HG02678 (cell line): ENCODE results near the gene CDC14B.
"Not testable (repeated sequence)": the region's sequence is repeated elsewhere in the genome, so short reads cannot be mapped to it uniquely, and the experiment has no call there.

Source experiments
- ATAC-seq: cut with Tn5 transposase; IDR thresholded peaks from one replicate; pipeline ENCODE4 v1.9.1; 2021; ENCODE audit warnings: mild to moderate bottlenecking, moderate library complexity; ENCODE audit not compliant: unreplicated experiment

Gene CDC14B

GRCh38 chr9:96505316-96505991 is 114.2 kb downstream of the CDC14B start:
- ATAC-seq, result no peak

- ATAC-seq, result no peak
Measured at GRCh38 chr9:96503918-96504317, 115.7 kb downstream of the CDC14B start.

- ATAC-seq, result not testable (repeated sequence)
Measured at GRCh38 chr9:96503374-96503748, 116.3 kb downstream of the CDC14B start.

- ATAC-seq, result no peak
Measured at GRCh38 chr9:96502539-96503373, 116.9 kb downstream of the CDC14B start.

- no peak for ATAC-seq
Measured at GRCh38 chr9:96501633-96502538, 117.8 kb downstream of the CDC14B start.

DNA sequence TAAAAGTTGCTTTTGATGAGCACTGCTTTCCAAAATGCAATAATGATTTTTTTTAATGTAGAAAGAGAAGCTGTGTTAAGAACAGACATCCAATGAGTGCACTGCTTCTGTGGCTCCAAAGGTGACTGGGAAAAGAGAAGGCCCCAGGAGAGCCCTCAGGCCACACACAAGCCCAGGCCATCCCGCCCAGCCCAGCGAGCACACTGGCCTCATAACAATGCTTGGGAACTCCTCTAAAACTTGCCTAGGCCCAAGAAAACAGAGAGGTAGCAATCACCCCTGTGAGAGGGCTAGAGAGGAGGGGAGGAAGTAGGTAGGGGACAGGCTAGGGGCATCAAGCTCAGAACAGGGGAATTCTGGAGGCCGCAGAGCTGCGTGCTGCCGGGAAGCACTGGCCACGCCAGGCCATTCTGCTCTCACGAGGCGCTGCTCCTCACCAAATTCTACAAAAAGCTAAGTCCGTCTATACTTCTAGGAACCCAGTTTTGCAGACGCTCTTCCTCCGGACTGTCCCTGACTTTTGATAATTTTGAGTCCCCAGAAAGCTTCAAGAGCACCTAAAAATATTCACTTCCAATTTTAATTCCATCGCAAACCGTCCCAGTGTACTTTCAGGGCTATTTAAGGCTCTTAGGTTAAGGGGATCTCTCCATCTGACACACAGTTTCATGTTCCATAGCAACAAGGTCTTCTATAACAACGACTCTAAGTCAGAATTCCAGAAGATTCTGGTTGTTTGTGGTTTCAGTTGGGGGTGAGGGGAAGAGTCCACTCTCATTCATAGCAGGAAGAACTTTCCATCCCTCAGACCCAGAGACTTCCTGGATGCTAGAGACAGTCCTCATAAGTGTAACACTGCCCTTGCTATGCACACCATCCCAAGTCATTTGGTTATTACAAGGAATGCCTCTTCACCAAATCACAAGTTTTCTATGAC is 118.7 kb downstream of the CDC14B start:
- no peak for ATAC-seq

GRCh38 chr9:96499257-96499656 is 120.4 kb downstream of the CDC14B start:
- ATAC-seq, result no peak

DNA sequence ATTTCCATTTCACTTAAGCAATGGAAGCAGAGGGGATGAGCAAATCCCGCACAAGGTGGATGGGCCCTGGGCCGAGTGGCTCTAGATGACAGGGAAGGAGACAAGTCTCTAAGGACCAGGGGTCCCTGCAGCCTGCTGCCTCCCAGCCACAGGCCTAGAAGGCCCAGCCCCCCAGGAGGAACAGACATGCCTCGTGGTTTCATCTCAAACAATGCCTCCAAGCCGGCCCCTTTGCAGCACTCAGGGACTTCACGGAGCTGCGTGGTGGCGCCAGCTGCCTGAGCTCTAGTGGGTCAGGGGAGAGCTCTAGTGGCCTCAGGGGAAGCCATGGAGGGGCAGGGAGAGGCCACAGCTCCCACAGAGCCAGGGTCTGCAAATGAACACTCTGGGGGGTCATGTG is 120.8 kb downstream of the CDC14B start:
- ATAC-seq, result no peak

- ATAC-seq, result no peak
Measured at GRCh38 chr9:96497117-96497399, 122.6 kb downstream of the CDC14B start.

DNA sequence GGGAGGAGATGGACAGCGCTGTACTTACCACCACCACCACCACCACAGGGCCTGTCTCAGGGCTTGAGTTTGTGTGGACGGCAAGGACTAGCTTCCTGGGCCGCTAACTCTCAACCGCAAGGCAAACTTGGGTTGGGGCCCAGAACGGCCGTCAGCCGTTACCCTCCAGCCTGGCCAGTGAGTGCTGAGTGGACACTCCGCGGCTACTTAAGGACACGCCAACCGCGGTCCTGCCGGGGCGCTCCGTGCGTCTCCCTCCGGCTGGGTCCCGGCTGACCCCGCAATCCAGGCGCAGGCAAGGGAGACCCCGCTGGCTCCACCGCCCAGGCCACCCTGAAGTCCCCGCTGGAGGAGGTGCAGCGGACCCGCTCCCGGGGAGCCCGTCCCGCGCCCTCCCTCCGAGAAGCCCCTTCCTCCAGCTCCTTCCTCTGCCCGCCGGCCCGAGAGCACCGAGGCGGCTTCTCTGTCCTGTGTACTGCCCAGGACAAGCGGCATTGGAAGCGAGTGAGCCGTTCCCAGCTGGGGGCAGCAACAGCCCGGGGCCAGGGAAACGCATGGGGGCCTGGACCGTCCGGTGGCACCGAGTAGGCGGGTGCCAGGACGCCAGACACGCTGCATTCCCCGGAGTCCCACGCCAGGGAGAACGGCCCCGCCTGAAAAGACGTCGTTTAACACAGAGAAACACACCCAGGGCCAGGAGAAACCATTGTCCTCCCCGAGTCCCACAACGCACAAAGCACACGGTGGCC is 123.1 kb downstream of the CDC14B start:
- no peak for ATAC-seq

- no peak for ATAC-seq
Measured at GRCh38 chr9:96495341-96495740, 124.3 kb downstream of the CDC14B start.

DNA sequence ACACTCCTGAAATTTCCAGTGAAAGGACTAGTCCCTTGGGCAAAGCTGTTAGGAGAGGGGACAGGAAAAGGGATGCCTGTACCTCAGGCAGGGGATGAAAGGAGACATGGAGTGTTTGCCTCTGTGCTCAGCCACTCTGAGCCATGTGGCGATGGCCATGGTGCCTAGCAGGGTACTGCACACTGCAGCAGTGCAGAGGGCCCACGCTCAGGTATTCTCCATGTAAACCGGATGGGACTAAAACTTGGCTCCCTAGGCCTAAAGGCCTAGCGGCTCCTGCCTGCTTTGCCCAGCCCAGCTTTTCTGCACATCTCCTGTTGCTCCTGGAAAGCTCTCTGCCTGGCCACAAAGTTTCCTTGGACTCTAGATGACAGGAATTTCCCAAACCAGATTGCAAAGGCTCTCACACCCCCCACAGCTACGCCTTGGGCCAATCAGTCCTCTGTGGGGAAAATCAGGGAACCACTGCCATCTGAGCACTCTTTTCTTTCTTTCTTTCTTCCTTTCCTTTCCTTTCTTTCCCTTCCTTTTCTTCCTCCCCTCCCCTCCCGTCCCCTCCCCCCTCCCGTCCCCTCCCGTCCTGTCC is 125.3 kb downstream of the CDC14B start:
- no peak for ATAC-seq

DNA sequence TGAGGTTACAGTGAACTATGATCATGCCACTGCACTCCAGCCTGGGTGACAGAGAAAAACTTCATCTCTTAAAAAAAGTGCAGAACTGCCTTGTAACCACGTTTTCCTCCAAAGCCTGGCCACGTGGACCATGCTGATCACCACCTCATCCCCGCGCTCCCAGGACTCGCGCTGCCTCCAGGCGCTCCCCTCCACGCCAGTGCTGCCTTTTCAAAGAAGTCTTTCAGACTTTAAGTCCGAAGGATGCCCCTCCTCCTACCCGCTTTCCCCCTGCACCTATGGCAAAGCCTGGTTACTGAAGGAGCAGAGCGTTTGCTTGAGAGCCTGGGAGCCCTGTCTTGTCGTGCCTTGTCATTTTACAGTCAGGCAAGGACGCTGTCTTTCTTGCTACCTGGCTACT is 125.9 kb downstream of the CDC14B start:
- ATAC-seq, result no peak

GRCh38 chr9:96492993-96493531 is 126.6 kb downstream of the CDC14B start:
- ATAC-seq, result no peak

- no peak for ATAC-seq
Measured at GRCh38 chr9:96491880-96492525, 127.6 kb downstream of the CDC14B start.

DNA sequence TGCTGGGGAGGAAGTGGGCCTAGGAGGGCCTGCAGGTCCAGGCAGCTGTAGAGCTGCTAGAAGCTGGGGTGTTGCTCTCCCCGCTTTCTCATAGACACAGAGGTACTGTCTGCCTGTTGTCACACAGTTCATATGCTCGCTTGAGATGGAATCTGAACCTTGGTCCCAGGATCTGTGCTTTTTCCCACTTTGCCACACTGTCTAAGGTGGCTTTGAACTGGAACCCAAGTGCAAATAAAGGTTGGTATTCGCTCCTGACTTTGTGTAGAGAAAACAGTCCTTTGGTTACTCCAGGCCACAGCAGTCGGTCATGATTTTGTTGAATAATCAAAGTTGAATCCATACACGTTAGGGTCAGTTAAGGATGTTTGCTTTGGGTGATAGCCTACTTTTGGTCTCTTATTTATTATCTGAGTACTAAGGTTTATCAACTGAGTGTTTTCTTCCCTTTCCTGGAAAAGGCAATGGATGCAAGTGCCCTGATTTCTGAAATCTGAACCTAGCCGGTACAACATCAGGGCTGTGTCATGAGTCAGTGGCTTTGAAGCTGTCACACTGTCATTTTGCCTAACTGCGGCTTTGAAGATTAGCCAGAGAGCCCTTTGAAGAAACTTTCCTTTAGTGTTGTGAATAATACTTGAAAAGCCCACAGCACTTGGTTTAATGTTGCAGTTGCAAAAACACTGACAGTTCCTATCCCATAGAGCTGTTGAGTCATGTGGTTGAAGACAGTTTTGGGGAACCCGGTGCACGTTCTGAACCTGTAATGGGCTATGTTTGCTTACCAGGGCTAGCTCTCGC is 128.4 kb downstream of the CDC14B start:
- no peak for ATAC-seq

DNA sequence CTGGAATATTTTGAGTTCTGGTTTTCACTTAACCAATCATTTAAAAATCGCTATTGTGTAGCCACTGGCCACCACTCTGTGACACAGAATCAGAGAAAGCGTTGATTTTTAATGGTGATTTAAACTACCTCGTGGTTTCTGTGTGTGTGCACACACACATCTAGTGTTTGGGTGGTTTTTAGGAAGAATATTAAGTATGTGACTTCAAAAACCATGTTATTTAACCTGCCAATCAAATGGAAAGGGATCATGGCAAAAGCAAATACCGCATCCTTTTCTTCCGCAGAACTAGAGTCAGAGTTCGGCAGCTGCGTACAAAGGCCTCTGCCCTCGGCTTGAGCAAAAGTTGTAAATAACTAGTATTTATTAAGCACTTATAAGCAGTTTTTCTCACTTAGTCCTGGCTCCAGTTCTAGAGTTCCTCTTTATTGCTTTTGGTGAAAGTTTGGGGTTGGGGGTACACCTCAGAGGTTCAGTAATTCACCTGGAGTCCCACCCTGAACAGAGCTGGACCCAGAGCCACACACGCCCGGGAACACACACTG is 129.0 kb downstream of the CDC14B start:
- no peak for ATAC-seq
